GM19397 (cell line): ENCODE measurements around the gene ITPK1.

Source experiments
- ATAC-seq: cut with Tn5 transposase; IDR thresholded peaks from one replicate; pipeline ENCODE4 v1.9.1; 2021; ENCODE audit warnings: mild to moderate bottlenecking, moderate library complexity; ENCODE audit not compliant: unreplicated experiment

ITPK1 gene

DNA sequence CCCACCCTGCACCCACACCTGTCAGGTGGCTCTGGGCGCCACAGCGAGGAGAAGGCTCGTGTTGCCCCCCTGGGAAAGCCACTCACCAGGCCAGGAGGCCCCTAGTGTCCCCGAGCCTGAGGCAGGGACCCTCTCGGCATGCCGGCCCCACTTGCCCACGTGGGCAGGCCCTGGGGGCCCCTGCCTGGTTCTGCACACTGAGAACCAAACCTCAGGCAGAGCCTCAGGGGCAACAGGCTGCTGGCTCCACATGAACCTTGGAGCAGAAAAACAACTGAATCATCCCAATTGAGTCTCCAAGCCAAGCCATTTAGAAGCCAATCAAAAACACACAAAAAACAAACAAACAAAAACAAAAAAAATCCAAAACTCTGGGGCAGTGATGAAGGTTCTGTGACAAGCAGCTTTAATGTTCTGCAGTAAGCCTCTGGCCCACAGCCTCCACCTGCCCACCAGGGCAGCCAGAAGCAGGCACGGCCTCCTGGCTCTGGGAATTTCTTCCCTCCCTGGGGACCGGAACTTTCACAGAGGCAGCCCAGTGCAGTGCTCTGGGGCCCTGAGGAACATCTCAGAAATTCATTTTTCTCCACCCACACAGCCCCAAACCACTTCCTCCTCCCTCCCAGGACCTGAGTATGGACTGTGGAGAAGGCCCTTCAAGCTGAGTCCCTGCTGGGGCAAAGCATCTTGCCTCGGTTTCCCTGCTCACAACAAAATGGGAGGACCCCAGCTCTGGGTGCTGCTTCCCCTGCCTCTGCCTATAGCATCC is 102.6 kb downstream of the ITPK1 start:
- ATAC-seq: no peak

DNA sequence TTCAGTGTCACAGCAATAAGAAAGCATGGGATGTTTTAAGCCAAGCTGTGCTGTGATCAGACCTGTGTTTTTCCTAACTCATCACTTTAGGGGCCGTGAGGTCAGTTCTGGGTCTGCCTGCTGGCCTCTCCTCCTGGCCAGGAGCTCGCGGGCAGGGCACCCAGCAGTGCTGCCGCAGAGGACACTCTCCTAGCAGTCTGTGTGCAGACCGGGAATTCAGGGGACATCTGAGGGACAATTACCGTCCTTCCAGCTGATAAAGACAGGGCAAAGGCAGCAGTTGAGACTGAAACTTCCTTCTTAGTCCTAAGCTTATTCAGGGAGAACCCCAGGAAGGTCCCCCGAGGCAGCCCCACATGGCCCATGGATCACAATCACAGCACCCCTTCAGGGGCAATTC is 103.2 kb downstream of the ITPK1 start:
- ATAC-seq: no peak

DNA sequence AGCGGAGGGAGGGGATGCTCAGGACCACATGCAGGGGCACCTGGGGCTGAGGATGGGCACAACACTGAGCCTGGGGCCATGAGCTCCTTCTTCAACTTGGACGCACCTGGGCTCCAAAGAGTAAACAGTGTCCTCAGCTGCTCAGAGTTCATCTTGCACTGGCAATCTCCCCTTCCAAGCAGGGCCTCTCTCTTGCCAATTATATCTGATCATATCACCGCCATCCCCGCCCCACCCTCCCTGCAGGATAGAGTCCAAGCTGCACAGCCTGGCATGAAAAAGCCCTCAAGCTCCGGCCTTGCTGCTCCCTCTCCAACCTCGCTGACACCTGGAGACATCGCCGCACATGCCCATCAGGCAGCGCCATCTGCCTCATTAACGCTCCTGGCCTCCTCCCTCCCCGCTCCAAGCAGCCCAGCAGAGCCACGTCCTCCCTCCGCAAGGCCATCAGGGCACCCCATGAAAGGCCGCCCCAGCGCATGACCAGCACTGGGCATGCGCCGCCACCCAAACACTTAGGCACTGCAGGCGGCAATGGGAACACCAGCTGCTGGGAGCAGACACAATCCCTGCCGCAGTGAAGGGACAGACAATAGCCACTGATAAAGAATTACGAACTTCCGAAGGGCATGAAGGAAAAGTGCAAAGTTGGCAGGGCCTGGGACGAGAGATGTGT is 103.9 kb downstream of the ITPK1 start:
- no peak for ATAC-seq

DNA sequence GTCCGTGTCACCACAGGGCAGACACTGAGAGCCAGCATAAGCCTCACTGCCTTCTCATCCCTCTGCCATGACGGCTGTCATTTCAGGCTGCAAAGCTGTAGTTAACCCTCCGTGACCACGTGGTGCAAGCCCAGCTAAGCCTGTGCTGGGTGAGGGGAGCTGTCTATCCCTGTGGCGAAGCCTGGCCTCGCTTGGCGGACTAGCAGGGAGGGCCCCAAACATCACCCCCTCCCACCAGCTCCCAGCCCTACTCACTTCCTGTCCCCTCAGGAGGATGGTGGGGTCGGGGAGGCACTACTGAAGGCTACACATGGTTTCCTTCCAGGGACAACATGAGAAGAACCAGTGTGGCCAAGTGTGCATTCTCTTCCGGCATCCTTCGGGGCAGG is 104.6 kb downstream of the ITPK1 start:
- no peak for ATAC-seq

DNA sequence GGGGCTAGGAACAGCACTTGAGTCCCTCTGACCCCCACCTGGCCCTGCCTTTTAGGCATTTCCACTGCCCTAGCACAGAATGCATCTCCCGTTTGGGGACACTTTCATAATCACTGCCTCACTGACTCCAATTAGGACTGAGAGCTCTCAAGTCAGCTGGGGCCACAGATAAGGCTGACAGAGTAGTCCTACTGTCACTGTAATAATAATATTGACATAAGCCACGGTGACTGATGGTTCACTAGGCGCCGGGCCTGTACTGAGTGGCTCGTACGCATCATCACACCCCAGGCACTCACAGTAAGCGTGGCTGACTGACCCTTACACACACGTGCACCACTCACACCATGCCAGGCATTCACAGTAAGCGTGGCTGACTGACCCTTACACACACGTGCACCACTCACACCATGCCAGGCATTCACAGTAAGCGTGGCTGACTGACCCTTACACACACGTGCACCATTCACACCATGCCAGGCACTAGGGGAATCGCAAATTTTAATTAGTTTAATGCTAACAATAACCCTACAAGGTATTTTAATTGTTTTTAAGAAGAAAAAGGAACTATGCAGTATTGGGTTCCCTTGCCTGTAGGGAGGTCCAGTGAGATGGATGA is 105.1 kb downstream of the ITPK1 start:
- ATAC-seq: no peak

DNA sequence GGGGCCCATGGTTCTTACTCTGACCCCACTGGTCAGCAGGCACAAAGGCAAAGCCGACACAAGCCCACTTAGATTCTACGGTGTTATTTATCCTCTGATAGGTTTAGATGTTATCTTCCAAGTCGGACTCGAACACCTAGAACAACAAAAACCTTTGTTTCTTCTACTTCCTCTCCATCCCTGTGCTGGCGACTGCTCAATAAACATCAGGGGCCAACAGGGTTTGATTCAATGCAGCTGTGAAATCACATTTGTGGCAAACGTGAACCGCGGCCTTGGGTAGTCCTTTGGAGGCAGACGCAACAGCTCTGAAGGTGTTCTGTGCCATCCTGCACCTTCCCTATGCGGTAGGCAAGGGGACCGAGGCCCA is 105.6 kb downstream of the ITPK1 start:
- no peak for ATAC-seq

DNA sequence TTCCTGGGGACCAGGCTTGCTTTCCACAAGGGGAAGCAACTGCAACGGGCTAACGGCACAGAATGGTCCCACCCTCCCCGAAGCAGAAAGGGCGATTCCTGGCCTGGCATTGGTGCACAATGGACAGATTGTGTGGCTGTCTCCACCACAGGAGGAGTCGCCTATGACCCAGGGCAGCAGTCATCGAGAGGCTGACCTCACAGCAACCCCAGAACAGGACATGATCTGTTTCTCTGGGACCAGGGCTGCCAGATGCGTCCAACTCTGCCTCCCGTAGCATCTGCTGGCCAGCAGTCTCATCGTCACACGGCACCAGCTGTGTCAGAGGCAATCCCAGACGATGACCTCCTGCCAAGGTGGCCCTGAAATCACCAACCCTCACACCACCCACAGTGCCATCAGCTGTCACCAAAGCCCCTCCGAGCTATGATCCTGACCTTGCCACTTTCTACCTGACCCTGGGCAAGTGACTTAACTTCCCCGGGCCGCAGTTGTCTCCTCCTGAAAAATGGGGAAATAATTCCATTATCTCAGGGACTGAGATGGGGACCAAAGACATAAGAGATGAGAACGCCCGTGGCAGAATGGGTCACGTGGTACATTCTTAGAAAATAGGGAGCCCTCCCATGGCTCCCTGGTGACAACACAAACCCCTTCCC is 106.1 kb downstream of the ITPK1 start:
- no peak for ATAC-seq

DNA sequence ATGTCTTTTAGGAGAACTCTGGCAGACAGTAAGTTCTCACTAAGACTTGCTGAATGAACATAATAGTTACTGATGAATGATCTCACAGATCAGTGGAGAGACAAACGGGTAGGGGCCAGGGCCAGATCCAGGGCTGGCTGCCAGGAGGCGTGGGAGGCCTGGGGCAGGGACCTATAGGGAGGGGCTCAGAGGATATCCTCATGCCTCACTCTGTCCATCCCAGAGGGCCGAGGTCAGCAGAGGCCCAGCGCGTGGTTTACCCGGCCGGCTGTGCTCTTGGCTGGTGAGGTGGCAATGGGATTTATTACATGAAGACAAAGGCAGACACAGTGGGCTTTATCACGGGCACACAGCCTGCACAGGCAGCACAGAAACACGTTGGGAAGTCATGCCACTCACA is 107.3 kb downstream of the ITPK1 start:
- ATAC-seq: no peak

DNA sequence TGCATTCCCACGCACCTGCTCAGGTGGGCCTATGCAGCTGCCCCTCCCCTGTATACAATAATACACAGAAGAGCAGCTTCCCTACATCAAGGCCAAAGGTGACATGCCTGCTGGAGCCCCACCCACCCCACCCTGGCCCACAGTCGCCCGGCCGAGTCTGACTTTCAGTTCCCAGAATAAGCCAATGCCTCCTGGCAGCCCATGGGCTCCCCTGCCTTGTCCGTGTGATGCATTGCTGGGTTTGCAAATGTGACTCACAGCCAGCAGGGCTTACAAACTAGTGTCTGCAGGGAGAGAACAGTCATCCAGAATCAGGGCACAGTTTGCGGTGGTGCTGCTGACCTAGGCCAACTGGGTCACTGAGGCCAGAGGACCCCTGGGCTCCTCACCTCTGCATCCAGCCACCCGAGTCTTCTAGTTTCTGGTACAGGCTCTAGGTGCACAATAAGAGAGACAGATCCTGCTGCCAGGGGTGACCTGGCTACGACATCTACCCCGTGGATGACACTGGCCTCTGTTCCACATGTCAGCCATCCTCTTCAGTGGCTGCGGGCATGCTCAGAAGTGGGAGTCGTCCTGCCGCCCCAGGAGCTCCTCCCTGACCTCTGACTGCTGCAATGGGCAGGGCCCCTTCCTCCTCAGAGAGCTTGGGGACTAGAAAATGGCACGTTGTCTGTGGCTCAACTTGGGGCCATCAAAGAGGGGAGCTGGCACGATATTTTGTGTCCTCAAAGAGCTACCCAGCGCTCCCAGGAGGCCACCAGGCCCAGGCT is 108.3 kb downstream of the ITPK1 start:
- ATAC-seq: no peak

DNA sequence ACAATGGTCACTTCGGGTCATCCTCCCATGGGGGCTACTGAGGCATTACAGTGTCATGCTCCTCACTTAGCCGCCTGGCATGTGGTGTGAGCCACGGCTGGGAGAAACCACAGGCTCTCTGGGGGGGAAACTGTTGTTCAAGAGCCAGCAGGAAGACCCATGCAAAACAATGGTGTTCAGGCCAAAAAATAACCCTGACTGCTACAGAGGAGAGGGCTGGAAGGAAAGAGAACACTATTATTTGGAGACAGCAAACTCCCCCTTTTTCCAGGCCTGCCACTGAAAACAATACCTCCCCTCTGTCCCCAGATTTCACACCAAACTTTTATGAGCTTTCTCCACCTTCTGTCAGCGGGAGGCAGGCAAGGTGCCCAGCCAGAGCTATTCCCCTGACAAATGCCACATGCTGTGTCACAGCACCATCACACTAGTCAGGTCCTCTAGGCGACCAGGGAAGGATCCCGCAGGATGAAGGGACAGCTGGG is 109.1 kb downstream of the ITPK1 start:
- no peak for ATAC-seq

DNA sequence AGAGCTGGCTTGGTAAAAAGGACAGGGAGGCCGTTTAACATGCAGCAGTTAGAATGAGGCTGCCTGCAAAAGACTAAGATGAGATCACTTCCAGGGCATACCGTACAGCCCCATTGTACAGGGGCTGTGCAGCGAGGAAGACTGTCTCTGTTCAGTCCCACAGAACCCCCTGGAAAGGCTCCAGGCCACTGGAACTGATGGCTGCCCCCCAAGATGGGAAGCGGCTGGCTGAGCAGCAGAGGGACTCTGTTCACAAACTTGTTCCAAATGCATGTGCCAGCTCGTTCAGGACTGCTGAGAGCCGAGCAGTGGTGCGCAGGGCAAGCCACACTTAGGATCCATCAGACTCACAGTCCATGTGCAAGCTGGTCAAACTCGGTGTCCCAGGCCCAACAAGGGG is 109.9 kb downstream of the ITPK1 start:
- no peak for ATAC-seq

DNA sequence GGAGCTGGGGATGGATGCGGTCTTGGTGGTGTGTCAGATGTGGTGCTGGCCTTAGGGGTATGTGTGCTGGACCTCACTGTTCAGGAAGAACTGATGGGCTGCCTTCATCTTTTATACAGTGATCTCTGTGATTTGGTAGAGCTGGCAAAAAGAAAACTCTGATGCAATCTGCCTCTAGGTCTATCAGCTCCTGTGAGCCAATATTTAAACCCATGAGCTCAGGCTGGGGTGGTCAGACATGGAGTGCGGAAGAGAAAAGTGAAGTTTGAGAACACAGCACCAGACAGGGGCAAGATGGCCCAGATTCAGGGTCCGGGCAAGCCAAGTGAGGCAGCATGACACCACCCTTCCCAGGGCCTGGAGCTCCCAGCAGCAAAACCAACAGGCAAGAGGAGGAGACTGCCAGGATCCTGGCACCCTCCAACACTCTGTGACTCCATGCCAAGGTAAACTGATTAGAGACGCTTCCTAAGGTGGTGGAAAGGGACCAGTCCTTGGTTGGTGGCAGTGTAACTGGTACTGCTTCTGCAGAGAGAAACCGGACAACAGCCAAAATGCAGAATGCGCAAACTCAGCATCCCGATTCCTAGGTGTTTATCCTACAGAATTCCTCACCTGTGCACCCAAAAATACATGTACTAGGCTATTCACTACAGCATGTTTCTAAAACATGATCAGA is 110.5 kb downstream of the ITPK1 start:
- ATAC-seq: no peak

DNA sequence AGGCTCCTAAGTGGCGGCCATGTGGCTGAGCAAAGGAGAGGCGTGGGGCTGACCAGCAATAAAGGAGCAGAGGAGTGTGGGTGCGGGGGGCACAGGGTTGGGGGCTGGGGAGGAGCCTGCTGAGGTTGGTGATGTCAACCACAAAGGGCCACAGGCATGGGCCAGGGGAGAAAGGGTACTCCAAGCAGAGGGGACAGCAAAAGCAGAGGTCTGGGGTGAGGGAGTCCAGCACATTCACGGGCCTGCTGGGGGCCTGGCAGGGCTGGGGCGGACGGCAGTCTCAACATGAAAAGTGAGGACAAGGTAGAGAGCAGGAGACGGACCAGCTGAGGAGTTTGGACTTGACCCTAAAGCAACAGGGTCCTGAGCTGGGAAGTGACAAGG is 111.0 kb downstream of the ITPK1 start:
- ATAC-seq: no peak

DNA sequence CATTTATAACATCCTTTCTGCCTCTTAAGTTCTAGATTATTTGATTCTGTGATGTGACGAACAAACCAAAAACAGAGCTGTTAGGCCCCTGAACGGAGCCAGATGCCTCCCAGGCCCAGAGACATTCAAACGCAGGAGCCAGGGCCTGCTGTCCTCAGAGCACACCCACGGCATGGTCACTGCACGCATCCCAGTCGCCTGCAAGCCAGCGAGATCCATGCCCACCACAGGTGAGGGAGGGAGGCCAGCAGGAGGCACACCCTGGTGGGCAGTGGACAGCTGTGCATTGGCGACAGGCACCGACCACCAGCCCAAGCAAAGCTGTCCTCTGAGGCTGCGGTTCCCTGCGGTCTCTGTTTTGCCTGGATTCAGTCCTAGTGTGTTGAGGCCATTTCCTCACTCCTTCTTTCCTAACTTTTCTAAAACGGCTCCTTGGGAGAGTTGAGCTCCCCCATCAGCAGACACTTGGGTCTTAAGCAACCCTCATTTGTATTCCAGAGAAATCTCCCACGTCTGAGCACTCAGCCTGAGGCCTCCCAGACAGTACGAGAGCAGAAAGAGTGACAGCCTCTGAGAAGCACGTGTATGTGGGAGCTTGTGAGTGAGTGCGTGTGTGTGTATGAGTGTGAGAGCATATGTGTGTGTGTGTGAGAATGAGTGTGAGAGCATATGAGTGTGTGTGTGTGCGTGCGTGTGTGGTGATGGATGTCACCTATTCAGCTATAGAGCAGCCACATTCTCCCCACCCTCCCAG is 111.6 kb downstream of the ITPK1 start:
- no peak for ATAC-seq

DNA sequence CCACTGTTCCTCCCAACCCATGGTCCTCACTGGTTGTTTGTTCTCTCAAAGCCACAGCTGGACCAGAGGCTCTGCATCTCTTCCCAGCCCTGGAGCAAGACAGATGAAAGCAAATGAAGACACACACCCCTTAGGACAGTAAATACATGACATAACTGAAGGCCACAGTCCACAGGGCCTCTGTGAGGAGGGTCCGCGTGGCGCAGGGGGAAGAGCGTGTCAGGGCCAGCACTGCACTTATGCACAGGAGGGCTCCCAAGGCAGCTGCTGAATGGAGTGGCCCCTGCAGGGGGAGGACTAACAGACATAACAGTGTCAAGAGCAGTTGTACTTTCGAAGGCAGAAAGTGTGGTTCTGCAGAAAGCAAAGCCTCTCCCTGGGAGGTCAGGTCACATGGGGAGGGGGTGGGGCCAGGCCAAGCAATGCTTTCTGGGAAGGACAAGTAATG is 112.8 kb downstream of the ITPK1 start:
- ATAC-seq: no peak

DNA sequence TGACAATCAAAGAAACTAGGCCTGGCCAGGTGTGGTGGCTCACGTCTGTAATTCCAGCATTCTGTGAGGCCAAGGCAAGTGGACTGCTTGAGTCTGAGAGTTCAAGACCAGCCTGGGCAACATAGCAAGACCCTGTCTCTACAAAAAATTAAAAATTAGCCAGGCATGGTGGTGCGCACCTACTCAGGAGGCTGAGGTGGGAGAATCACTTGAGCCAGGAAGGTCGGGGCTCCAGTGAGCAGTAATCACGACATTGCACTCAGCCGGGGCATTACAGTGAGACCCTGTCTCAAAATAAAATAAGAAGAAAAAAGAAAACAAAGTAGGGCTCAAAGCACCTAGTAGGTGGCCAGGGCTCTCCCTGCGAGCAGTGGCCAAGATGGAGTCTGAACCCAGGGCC is 113.7 kb downstream of the ITPK1 start:
- ATAC-seq: no peak

DNA sequence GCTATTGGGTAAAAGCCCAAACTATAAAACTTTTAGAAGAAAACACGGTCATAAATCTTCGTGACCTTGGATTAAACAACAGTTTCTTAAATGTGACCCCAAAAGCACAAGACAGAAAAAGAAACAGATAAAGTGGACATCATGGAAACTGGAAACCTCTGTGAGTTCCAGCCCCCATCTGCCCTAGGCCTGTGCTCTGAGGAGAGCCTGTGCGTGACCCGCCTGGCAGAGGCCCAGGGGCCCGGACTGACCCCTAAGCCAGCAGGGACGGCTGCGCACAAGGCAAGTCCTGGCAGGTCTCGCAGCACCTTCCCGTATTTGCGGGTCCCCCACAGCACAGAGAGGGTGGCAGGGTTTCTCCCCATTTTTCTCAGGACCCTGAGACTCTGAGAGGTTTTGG is 116.8 kb downstream of the ITPK1 start:
- no peak for ATAC-seq

DNA sequence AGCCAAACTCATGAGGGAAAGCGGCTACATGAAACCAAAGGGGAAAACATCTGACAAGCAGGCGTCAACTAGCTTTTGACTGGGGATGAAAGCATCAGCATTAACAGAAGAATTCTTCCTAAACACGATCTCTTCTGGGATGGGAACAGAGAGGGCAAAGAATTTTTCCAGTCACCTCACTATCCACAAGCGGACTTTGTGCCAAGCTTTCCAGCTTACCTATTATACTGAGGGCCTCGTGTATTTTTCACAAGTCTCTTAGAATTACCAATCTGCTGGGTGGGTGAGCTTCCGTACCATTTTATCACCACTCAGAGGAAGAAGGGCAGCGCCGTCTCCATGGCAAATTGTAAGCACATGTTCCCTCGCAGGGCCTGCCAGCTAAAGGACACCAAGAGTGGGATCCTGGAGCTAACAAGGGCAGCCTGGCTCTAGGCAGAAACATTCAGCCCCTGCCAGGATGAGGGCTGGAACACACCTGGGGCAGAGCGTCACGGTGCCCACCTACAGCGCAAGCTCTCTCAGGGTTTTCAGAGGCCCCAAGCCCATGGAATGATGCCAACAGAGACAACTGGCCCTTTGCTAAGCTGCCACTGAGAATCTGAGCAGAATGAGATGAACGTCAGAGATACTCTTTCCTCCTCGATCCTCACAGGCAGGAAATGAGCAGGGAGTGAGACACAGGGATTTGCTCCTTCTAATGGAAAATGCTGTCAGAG is 118.2 kb downstream of the ITPK1 start:
- no peak for ATAC-seq

DNA sequence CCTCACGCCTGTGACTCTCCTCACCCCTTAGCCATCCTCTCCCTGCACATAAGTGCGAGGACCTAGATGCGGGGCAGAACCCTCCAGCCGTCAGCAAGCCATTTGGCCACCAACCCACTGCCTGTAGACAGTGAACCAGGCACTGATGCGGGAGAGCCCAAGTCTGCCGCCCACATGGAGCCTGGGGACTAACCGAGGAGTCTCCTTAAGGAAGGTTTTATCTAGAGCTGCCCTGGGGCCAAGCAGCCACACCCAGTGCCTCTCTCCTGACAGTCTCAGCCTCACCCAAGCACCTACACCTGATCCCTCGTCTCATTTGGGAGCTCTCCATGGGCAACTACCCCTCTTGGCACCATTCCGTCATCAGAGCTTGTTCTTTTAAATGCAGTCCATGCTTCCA is 120.1 kb downstream of the ITPK1 start:
- ATAC-seq: no peak
